Neuron (in vitro differentiated cells): ENCODE measurements around the gene MAPK1.
"Not testable (repeated sequence)": the region's sequence is repeated elsewhere in the genome, so short reads cannot be mapped to it uniquely, and the experiment has no call there.

Experiments used
- H2AFZ ChIP-seq: one replicate; pipeline ENCODE4 v1.6.1; 2013; ENCODE audit warnings: low read depth, mild to moderate bottlenecking, inconsistent platforms, low read length, moderate library complexity
- H3K27me3 ChIP-seq: one replicate; pipeline ENCODE4 v1.6.1; 2013; ENCODE audit warnings: low read length; ENCODE audit not compliant: insufficient read depth
- H3K36me3 ChIP-seq: one replicate; pipeline ENCODE4 v1.6.1; 2013; ENCODE audit warnings: low read length; ENCODE audit not compliant: insufficient read depth
- H3K4me1 ChIP-seq: one replicate; pipeline ENCODE4 v1.6.1; 2013; ENCODE audit warnings: low read length; ENCODE audit not compliant: insufficient read depth
- H3K4me3 ChIP-seq: 2 replicates; pipeline ENCODE4 v1.5.1; 2013; ENCODE audit warnings: mild to moderate bottlenecking, low read length, moderate library complexity
- H3K9me3 ChIP-seq: one replicate; pipeline ENCODE4 v1.6.1; 2013; ENCODE audit warnings: low read length

The MAPK1 gene

DNA sequence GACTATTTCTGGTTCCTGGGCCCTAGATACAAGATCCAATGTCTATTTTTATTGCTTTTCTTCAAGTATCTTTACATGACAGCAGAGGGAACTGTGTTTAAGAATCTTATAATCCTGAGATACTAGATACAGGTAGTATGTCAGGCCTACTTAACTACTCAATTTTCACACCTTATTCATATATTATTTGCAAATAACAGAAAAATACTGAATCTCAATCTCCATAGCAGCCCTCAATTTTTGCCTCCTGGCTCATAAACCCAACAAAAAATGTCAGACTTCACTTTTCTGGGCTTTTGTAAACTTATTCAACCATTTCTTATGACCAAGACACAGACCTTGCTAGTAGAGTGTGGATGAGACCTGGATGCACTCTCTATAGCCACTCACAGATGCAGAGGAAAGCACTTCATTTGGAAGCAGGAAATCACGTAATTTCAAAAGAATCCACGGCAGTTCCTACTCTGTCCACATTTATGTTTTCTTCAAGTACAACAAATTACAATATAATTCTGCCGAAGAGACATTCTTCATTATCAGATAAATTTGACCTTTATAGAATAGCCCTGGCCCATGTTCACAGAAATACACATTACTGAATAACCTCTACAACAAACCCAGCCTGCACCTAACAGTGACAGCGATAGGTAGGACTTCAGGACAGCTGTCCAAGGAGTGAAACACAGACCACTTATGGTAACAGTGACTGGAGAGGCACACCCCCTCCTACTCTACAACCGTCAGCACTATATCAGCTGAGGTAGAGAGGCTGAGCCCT is 69.8 kb downstream of the MAPK1 start:
- peaks cover 3% of the 10 kb centered on the region for H3K9me3 ChIP-seq
- peaks cover 72% of the 10 kb centered on the region for H3K36me3 ChIP-seq
- no peaks in the 10 kb centered on the region for H3K4me1 ChIP-seq
- H3K27me3 ChIP-seq = no peaks in the 10 kb centered on the region
- no peak overlapping the region for H2AFZ ChIP-seq
- H3K4me3 ChIP-seq = no peak overlapping the region

- H3K4me1 ChIP-seq = no peaks in the 10 kb centered on the region
- no peaks in the 10 kb centered on the region for H3K9me3 ChIP-seq
- no peaks in the 10 kb centered on the region for H3K27me3 ChIP-seq
- H2AFZ ChIP-seq = no peak overlapping the region
- peaks cover 67% of the 10 kb centered on the region for H3K36me3 ChIP-seq
- no peak overlapping the region for H3K4me3 ChIP-seq
Observed at GRCh38 chr22:21796863-21797262, 70.6 kb downstream of the MAPK1 start.

DNA sequence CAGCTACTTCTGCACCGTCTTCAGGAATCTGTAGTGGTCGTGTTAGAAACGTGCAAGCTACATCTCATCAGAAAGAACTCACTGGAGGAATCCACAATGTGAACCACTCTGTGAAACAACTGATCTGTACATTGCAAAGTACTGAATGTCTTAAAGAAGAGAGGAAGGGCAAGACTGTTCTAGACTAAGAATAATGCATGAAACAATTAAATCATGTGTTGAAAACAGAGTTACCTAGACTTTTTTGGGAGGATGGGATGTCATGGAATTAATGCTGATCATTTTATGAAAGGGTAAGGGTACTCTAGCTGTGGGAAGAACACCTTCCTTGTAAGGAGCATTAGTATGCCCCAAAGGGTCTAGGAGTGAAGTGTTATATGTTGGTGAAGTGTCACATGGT is 71.2 kb downstream of the MAPK1 start:
- H3K27me3 ChIP-seq = no peaks in the 10 kb centered on the region
- no peaks in the 10 kb centered on the region for H3K4me1 ChIP-seq
- no peak overlapping the region for H2AFZ ChIP-seq
- no peak overlapping the region for H3K4me3 ChIP-seq
- peaks cover 65% of the 10 kb centered on the region for H3K36me3 ChIP-seq
- no peaks in the 10 kb centered on the region for H3K9me3 ChIP-seq

DNA sequence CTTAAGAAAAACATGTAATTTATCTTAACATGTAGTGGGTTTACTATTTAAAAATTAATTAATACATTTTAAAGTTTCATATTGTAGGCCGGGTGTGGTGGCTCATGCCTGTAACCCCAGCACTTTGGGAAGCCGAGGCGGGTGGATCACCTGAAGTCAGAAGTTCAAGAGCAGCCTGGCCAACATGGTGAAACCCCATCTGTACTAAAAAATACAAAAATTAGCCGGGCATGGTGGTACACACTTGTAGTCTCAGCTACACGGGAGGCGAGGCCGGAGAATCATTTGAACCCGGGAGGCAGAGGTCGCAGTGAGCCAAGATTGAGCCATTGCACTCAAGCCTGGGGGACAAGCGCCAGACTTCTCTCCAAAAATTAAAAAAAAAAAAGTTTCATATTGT is 73.7 kb downstream of the MAPK1 start:
- H3K4me3 ChIP-seq, H3K9me3 ChIP-seq, H3K27me3 ChIP-seq, H2AFZ ChIP-seq, H3K4me1 ChIP-seq: not testable (repeated sequence)
- peaks cover 58% of the 10 kb centered on the region for H3K36me3 ChIP-seq

GRCh38 chr22:21791635-21792625 is 75.5 kb downstream of the MAPK1 start:
- peaks cover 59% of the 10 kb centered on the region for H3K36me3 ChIP-seq
- H3K9me3 ChIP-seq = no peaks in the 10 kb centered on the region
- no peaks in the 10 kb centered on the region for H3K4me1 ChIP-seq
- H3K4me3 ChIP-seq = no peak overlapping the region
- no peak overlapping the region for H2AFZ ChIP-seq
- no peaks in the 10 kb centered on the region for H3K27me3 ChIP-seq

- H3K36me3 ChIP-seq = peaks cover 57% of the 10 kb centered on the region
- H3K4me3 ChIP-seq, H2AFZ ChIP-seq, H3K27me3 ChIP-seq, H3K9me3 ChIP-seq, H3K4me1 ChIP-seq: not testable (repeated sequence)
Observed at GRCh38 chr22:21790849-21791610, 76.4 kb downstream of the MAPK1 start.

- H3K36me3 ChIP-seq = peaks cover 52% of the 10 kb centered on the region
- no peaks in the 10 kb centered on the region for H3K9me3 ChIP-seq
- no peak overlapping the region for H3K4me3 ChIP-seq
- H2AFZ ChIP-seq = no peak overlapping the region
- no peaks in the 10 kb centered on the region for H3K4me1 ChIP-seq
- H3K27me3 ChIP-seq = no peaks in the 10 kb centered on the region
Observed at GRCh38 chr22:21790359-21790758, 77.1 kb downstream of the MAPK1 start.

DNA sequence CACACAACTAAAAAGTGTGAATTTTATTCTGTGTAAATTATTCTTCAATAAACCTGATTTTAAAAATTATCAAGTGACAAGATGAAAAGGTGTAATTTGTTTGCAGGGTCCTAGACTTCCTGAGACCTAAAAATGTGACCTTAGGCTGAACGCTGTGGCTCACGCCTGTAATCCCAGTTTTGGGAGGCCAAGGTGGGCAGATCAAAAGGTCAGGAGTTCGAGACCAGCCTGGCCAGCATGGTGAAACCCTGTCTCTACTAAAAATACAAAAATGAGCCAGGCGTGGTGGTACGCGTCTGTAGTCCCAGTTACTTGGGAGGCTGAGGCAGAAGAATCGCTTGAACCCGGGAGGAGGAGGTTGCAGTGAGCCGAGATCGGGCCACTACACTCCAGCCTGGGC is 79.9 kb downstream of the MAPK1 start:
- H3K27me3 ChIP-seq, H3K4me1 ChIP-seq, H3K9me3 ChIP-seq, H3K4me3 ChIP-seq, H2AFZ ChIP-seq: not testable (repeated sequence)
- H3K36me3 ChIP-seq = peaks cover 66% of the 10 kb centered on the region

DNA sequence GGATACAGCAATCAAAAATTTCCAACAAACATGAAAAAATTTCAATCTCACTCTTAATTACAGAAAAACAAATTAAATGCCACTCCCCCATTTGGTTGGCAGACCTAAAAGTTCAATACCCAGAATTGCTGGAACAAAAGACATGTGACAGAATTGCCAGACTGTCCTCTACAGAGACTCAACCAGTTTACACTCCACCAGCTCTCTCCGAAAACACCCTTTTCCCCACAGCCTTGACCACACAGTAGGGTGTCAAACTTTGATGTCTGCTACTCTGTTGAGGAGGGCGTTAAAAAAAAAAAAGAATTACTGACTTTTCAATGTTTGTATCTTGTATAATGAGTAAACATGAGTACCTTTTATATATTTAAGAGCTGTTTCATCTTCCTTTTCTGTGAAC is 87.2 kb downstream of the MAPK1 start:
- Histone ChIP-seq H3K27me3 (no peaks in the 10 kb centered on the region), H3K36me3 (peaks cover 44% of the 10 kb centered on the region), H3K4me3 (no peak overlapping the region), H3K9me3 (no peaks in the 10 kb centered on the region), H3K4me1 (no peaks in the 10 kb centered on the region), H2AFZ (no peak overlapping the region)

DNA sequence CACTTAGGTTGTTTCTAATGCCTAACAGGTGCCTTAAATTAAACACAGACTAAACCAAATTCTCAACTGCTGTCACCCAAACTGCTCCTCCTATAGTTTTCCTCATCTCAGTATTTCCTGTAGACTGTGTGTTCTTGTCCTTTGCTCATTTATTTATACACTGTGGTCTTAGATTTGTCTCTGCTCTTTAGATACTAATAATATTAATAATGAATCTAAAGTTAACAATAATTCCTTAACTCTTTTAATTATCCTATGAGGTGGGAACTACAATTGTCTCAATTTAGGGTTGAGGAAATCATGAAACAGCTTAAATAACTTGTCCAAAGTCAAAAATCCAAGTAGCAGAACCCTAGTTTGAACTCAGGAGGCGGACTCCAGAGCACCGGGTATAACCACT is 88.0 kb downstream of the MAPK1 start:
- Histone ChIP-seq H3K36me3 (peaks cover 35% of the 10 kb centered on the region), H2AFZ (no peak overlapping the region), H3K27me3 (no peaks in the 10 kb centered on the region), H3K9me3 (no peaks in the 10 kb centered on the region), H3K4me3 (no peak overlapping the region), H3K4me1 (no peaks in the 10 kb centered on the region)

DNA sequence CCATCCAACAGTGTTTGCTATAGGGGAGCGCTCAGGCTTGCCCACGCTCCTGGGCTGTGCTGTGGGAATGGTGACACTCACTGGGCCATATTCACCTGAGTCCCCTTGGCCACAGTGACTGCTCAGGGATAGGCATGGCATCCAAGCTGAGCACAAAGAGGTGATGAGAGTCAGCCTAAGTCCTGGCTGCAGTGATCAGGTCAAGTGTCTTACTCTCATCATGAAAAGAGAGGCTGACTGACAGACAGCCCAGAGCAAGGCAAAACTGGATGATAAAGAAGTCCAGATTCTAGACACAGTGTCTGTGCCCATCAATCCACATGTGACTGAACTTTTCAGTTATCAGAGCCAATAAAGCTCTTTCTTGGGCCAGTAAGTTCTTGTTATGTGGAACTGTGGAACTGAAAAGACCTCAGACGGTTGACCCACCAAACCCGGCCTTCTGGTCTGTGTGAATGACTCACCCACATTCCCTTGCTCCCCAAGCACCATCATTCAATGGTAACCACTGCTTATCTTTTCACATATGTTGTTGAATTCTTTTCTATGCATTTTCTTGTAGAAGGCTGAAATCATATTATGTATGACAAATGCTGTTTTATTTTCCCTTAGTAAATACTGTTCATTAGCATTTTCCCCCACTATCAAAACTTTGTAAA is 88.6 kb downstream of the MAPK1 start:
- Histone ChIP-seq H3K4me3 (no peak overlapping the region), H3K27me3 (no peaks in the 10 kb centered on the region), H3K4me1 (no peaks in the 10 kb centered on the region), H2AFZ (no peak overlapping the region), H3K36me3 (peaks cover 36% of the 10 kb centered on the region), H3K9me3 (no peaks in the 10 kb centered on the region)

- Histone ChIP-seq H3K4me1 (no peaks in the 10 kb centered on the region), H3K36me3 (peaks cover 68% of the 10 kb centered on the region), H2AFZ (no peak overlapping the region), H3K27me3 (no peaks in the 10 kb centered on the region), H3K9me3 (no peaks in the 10 kb centered on the region), H3K4me3 (no peak overlapping the region)
Observed at GRCh38 chr22:21771631-21771976, 95.8 kb downstream of the MAPK1 start.
